Fibroblast of the conjunctiva (primary cell): ENCODE data around the gene KLHL17.

Experiments
- DNase-seq: peaks from one replicate; pipeline ENCODE4 v3.0.0-alpha.2; 2010; ENCODE audit warnings: low read depth

Gene KLHL17

DNA sequence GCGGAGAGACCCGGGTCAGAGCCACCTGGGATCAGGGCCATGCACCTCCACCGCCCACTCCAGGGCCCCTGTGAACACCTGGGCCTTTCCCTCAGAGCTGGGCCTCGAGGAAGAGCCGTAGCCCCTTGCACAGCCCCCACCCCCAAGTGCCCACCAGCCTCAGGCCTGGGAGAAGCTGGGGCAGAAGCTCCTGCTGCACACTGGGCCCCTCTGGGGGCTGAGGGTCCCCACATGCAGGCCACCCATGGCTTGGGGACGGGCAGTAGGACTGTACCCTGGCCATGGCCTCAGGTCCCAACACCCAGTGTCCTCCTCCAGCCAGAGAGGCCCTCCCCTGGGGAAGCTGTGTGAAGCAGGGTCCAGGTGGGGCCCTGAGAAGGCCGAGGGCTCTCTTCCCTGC, 7.8 kb upstream of the KLHL17 start:
- DNase-seq, result no peak

DNA sequence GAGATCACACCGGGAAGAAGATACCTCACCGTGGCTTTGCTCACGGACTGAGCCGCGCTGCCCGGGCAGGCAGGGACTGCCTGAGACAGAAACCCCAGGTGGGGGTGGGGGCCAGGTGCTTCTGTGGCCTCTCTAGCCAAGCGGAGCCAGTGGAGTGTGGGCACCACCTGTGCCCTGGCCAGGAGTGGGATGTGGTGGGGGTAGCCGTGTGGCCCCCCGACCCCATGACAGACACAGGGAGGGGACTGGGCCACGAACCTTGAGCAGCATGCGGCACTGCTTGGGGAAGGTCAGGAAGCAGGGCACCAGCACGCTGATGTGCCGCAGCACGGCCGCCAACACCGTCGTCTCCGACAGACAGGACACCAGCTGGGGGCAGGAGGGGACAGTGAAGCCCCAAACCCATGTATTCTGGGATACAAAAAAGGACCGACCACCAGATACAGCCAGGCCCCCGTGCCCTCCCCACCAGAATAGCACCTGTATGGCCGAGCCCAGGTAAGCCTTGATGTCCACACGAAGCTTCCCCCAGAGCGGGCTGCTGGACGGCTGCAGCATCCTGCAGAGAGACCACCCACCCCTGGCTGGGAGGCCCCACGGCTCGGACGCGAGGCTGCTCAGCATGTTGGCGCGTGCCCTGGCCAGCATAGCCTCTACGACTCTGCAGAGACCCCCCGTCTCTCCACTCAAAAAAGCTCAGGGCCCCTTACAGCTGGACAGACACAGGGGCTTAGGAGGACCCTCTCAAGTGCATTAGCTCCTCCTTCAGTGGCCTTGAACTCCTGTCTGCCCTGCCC, 6.7 kb upstream of the KLHL17 start:
- no peak for DNase-seq

DNA sequence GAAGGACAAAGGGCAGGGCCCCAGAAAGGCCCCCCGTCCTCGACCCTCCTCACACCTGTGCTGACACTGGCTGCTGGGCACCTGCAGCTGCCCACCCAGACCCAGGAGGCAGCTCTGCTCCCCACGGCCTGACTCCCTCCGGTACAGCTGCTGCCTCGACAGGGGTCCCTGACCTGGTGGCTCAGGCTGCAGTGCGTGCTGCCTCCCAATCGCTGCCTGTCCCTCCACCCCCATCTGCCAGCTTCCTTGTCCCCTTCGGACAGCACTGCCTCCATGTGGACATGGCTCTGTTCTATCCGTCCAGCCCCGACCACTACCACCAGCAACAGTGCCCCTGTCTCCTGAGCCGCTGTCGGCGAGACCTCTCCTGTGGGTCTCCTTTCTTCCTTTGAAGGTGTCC, 5.5 kb upstream of the KLHL17 start:
- DNase-seq, result no peak

DNA sequence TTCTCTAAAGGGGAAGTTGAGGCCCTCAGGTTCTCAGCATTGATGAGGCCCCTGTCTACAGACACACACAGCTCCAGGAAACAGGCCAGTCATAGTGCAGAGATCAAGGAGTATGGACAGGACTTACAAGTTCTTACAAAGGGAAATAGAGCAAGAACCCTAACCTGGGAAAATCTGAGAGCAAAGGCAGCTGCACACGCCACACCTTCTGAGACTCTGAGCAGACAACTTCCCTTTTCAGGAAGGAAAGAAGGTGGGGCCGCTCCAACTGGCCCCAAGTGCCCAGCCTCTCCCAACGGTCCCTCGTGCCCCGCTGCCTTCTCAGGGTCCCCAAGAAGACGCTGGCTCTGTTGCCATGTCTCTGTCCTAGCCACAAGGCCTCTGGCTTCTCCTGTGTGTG, 4.9 kb upstream of the KLHL17 start:
- DNase-seq, result no peak

DNA sequence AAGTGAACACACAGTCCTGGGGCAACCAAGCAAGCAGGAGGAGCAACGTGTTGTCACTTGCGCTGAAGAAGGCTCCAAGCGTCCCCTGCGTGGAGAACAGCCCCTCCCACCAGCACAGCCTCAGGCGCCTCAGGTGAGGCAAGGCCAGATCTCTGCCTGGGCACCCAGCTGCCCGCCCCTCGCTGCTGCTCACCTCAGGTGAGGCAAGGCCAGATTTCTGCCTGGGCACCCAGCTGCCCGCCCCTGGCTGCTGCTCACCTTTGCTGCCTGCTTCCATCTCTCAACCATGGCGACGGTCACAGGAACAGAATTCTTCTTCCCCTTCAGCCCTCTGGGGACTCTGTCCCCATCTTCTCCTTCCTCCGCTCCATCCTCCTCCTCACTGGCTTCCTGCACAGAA, 3.7 kb upstream of the KLHL17 start:
- no peak for DNase-seq

DNA sequence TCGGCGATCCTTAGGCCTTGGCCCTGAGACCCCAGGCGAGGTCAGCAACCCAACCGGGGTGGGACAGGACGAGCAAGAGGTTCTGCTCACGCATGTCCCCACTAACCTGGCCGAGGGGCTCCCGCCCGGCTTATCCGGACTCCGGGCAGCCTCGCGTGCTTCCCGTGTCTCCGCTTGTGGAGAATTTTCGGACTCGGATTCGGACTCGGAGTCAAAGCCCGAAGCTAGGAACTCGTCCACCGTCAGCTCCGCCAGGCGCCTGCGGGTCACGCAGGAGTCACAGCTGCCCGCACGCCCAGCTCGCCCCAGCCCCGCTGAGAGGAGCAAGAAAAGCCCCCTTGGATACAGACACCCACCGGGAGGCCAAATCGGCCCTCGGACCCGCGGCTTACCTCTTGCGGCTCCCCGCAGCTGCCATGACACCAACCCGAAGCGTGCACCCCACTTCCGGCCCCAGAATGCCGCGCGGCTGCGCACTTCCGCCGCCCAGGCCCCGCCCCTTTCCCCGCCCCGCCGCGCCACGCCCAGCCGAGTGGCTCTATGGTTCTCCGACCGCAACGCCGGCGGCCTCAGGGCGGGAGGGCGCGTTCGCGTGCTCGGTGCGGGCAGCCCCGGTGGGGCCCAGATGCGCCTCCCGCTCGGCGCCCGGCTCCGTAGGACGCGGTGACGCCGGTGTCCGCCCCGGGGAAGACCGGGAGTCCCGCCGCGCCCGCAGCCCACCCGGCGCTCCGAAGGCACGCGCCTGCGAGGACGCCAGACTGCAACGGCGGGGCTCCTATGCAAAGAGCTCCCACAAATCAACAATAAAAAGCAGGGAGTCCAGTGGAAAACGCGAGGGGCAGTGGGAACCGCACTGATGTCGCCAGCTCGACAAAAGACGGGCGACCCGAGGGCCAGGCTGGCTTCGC, 1.3 kb upstream of the KLHL17 start, which contains the start of gene NOC2L:
TSS of gene NOC2L (minus strand) at position 434 of the 908 bp plus-strand sequence. CDS start at position 418, 16 bp downstream.
- peak; percentile 61 for DNase-seq

DNA sequence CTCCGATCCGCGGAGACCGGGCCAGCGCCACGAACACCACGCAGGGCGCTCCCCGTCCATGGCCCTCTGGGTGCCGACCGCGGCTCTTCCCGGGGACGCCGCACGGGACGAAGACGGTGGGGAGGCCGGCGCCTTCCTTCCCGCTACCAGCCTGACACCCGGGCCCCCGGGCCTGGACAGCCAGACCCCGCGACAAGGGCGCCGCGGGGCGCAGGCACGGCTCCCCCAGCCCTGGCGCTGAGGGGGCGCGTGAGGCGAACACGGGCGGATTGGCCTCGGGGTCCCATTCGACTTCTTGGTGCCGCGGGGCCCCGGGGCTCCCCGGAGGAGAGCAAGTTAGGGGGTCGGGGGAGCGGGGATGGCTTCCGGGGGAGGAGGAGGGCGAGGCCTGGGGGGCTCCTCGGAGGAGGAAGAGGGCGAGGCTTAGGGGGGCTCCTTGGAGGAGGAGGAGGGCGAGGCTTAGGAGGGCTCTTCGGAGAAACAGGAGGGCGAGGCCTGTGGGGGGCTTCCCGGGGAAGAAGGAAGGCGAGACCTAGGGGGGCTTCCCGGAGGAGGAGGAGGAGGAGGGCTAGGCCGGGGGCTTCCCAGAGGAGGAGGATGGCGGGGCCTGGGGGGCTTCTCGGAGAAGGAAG, 537 bp upstream of the KLHL17 start:
- DNase-seq, result no peak

DNA sequence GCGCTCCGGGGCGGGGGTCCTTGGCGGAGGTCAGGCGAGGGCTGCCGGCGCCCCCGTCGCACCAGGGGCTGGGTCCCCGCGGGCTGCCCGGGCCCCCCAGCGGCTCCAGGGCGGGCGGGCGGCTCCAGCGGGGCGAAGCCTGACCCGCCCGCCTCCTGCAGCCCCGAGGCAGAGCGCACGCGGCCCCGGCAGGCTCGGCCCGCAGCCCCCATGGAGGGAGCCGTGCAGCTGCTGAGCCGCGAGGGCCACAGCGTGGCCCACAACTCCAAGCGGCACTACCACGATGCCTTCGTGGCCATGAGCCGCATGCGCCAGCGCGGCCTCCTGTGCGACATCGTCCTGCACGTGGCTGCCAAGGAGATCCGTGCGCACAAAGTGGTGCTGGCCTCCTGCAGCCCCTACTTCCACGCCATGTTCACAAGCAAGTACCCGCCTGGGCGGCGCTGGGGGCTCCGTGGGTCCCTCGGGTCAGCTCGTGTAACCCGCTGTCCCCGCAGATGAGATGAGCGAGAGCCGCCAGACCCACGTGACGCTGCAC, 817 bp downstream of the KLHL17 start:
- no peak for DNase-seq

DNA sequence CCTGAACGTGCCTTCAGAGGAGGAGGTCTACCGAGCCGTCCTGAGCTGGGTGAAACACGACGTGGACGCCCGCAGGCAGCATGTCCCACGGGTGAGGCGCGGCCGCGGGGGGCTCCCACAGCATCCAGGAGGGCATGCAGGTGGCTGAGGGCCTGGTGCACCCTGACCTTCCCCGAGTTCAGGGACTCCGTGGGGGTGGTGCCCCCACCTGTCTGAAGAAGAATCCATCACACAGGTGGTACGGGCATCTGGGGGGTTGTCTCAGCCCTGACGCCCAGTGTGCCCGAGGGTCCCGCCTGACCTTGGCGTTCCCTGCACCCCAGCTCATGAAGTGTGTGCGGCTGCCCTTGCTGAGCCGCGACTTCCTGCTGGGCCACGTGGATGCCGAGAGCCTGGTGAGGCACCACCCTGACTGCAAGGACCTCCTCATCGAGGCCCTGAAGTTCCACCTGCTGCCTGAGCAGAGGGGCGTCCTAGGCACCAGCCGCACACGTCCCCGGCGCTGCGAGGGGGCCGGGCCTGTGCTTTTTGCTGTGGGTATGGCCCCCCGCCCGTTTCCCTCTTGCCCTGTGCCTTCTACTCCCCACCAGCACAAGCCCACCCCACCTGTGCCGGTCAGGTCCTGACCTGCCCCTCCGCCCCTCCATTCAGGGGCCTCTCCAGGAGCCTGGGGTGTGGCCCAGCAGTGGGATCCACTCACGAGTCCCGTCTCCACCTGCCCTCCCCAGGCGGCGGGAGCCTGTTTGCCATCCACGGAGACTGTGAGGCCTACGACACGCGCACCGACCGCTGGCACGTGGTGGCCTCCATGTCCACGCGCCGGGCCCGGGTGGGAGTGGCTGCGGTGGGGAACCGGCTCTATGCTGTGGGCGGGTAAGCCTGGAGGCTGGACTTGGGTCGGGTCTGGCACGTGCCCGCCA, 2.3 kb downstream of the KLHL17 start:
- no peak for DNase-seq

DNA sequence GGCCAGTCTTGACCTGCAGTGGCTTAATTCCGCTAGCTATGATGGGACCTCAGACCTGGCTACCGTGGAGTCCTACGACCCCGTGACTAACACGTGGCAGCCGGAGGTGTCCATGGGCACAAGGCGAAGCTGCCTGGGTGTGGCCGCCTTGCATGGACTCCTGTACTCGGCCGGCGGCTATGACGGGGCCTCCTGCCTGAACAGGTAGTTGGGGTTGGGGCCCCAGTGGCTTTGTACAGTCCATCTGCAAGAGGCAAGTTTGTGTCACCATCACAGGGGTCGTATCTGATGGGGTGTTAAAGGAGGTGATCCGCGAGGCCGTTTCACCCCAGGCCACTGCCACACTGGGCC, 2.9 kb downstream of the KLHL17 start:
- no peak for DNase-seq

DNA sequence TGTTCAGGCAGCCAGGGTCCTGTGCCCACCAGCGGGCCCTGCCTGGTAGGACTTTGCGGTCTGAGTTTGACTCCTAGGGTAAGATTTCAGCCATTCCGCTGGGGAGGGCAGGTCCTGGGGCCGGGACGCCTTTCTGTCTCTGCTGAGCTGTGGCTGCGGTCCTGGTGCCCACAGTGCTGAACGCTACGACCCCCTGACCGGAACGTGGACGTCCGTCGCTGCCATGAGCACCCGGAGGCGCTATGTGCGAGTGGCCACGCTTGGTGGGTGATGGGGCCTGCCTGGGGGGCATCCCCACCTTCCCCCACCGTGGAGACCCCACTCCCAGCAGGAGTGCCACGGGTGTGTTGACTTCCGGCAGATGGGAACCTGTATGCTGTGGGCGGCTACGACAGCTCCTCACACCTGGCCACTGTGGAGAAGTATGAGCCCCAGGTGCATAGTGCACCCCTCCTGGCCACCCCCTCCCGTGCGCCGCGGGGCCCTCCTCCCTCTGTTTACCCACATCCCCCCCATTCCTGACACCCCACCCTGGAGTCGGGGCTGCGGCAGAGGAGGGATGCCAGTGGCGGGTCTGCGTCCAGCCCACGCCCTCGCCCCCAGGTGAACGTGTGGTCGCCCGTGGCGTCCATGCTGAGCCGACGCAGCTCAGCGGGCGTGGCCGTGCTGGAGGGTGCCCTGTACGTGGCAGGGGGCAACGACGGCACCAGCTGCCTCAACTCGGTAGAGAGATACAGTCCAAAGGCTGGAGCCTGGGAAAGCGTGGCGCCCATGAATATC, 3.6 kb downstream of the KLHL17 start:
- DNase-seq, result no peak

DNA sequence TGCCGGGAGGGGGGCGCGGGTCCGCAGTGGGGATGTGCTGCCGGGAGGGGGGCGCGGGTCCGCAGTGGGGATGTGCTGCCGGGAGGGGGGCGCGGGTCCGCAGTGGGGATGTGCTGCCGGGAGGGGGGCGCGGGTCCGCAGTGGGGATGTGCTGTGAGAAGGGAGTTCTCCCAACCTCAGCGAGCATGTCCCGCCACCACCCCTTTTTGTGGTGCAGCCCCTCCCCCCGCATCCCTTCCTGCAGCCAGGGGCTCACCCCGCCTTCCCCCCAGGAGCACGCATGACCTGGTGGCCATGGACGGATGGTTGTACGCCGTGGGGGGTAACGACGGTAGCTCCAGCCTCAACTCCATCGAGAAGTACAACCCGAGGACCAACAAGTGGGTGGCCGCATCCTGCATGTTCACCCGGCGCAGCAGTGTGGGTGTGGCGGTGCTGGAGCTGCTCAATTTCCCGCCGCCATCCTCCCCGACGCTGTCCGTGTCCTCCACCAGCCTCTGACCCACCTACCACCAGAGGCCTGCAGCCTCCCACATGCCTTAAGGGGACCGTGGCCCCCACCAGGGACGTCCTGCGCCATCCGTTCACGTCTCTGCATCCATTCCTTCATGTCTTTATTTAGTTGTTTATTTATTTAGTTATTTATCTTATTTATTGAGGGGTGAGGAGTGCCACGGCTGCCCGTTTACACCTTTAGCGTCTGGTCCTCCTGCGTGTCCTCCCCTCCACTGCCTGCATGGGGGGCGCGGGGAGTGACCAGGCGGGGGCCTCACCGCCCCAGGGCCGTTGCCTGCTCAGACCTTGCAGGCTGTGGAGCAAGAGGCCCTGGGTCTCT, 4.5 kb downstream of the KLHL17 start:
- DNase-seq, result no peak

DNA sequence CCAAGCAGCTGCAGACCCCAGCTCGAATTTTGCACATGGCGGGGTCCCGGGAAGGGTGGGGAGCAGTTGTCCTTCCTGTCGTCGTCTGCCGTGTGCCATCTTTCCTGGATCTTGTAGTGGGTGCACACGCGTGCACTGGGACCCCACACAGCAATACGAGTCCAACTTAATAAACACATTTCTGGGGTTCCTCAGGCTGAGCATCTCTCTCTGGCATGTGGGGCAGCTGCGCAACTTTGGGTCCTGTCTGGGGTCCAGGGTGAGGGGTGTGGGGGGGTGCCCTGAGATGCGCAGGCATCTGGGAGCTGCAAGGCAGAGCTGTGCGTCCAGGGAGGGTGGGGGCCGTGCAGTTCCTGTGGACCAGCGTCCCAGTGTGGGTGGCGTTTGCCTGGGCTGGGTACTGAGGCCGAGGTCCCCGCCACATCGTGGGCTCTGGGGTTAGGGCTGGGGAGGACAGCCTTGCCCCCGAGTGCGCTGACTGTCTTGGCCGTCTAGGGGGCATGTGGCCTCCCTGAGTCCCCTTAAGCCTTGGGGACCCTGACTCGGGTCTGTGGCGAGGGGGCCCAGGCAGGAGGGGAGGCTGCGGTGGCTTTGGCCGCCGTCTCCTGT, 5.2 kb downstream of the KLHL17 start:
- no peak for DNase-seq

DNA sequence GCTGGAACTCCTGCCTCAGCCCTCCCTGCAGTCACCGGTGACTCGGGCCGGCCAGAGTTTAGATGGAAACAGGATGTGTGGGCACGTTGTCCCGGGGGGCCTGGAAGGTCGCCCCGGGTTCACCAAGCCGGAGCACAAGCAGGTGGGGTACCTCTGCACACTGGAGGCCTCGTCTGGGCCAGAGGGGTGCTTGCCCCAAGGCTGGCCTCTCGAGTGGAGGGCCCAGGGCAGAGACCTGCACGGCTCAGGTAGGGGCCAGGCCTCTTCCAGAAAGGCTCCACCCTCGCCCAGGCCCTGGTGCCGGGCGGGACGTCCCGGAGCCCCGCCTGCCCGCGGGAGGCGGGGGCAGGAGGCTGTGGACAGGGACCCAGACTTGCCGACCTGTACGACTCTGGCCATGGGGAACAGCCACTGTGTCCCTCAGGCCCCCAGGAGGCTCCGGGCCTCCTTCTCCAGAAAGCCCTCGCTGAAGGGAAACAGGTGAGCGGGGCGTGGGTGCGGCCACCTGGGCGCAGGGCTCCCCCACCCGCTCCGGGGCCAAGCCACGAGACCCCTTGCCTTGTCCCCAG, 5.8 kb downstream of the KLHL17 start, which contains the start of gene PLEKHN1:
TSS of gene PLEKHN1 (plus strand) at position 348 of the 569 bp plus-strand sequence. CDS start at position 398, 50 bp downstream.
- DNase-seq, result no peak

DNA sequence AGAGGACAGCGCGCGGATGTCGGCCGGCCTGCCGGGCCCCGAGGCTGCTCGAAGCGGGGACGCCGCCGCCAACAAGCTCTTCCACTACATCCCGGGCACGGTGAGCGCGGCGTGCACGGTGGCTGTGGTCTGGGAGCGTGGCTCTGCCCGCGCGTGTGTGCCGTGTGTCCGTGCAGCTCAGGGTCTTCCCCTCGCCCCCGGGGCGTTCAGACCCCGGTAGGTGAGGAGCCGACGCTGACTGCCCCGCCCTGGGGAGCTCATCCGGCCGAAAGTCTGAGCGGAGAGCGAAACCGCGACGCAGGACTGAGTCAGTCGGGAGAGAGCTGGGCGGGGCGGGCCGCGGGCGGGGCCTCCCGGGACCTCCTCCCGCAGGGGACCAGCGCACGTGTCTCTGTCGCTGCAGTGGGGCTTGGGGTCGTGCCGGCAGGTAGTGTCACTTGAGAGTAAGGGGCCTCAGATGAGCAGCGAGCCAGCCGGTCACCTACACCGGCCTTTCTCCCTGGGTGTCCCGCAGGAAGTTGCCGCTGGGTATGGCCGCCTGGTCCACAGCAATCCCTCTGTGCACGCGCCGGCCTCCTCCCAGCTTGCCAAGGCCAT, 6.4 kb downstream of the KLHL17 start:
- no peak for DNase-seq

DNA sequence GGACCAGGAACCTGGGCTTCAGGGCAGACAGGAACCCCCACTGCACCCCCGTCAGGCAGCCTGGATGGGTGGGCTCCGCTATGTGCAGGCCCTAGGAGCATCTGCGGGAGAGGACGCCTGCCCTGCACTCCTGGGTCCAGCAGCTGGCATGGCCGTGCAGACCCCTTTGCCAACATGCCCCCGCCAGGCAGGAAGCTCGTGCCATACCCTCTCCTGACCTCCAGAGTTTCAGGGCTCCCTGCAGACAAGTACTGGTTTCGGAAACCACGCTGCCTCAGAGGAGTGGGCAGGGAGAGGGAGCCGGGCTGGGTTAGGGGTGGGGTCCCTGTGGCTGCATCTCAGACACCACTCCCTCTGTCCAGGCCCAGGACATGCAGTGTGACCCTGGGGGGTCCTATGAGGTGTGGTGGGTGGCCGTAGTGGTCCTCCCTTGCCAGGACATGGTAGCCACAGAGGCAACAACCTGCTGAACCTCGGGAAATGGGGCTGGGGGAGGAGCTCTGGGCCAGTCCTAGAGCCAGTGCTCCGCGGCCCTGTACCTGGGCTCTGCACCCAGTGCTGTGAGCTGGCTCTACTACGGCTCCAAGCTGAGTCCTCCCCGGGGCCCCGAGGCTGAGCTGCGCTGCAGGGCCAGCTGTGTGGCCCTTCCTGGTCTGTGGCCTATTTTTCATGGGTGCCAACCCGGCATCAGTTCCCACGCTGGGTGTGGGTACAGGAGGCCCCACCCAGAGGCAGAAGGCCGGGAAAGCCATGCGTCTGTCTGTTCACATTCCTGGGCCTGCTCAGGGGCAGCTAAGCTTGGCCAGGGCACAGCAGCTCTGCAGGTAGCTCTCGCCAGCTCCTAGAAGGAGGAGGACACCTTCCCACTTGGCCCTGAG, 7.3 kb downstream of the KLHL17 start:
- no peak for DNase-seq

DNA sequence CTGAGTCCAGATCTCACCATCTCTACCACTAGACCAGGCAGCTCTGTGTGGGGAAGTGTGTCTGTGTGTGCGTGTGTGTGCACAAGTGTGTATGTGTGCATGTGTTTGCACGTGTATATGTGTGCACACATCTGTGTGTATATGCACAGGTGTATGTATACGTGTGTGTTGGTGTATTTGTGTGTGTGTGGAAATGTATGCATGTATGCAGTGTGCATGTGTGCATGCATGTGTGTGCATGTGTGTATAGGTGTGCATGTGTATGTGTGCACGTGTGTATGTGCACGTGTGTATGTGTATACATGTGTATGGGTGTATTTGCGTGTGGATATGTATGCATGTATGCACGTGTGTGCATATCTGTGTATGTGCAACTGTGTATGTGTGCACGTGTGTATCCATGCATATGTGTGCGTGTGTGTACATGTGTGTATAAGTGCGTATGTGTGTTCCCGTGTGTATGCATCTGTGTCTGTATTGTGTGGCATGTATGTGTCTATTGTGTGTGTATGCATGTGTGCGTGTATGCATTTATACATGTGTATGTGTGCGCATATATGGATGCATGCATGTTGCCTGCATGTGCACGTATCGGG, 9.0 kb downstream of the KLHL17 start:
- no peak for DNase-seq
